SK-N-SH (cell line): ENCODE data around the gene RFWD3. TPM values are rescaled to one million over a fixed set of nuclear protein-coding genes. Genes with fewer than 3 reads are reported as not detected.

ENCODE experiments used
- CTCF ChIA-PET: fragments of 300-600, 350-600 bp; formaldehyde crosslinking; extraction: SDS; loops from one replicate; lab custom pipeline; 2021; lab: Yijun Ruan, JAX
- POLR2A ChIA-PET: fragments of 350-600 bp; sonication (Branson Sonifier 250); formaldehyde crosslinking; extraction: SDS; loops from one replicate; lab custom pipeline; 2020; ENCODE audit warnings: antibody characterized with exemption, inconsistent platforms; lab: Yijun Ruan, JAX
- DNase-seq: peaks from one replicate; pipeline ENCODE4 v3.0.0; 2012
- H2AFZ ChIP-seq: fragments of 200-600 bp; sonication (generic); 2 replicates; pipeline ENCODE4 v1.8.1; 2016; ENCODE audit warnings: antibody characterized with exemption, mild to moderate bottlenecking, low read depth
- H3F3A ChIP-seq: fragments of 200-600 bp; sonication (generic); replicated peaks from 2 replicates; pipeline ENCODE3; 2016; ENCODE audit warnings: antibody characterized with exemption, mild to moderate bottlenecking; ENCODE audit not compliant: insufficient read depth
- H3K27ac ChIP-seq, 2 experiments: fragments of 200-500 bp in 1 of 2; fragments of 200-600 bp in 1 of 2; sonication (Bioruptor generic) in 1 of 2; sonication (generic), shearing (Covaris generic) in 1 of 2; 2 replicates each; pipeline versions ENCODE4 v1.5.1 to v1.6.1; 2014 to 2016; ENCODE audit warnings: low read depth in 2 of 2, inconsistent platforms in 1 of 2, low read length in 1 of 2, mild to moderate bottlenecking in 1 of 2, mixed read lengths in 1 of 2
- H3K27me3 ChIP-seq: fragments of 200-600 bp; sonication (generic), shearing (Covaris generic); 2 replicates; pipeline ENCODE4 v1.6.1; 2016; ENCODE audit warnings: mixed run types; ENCODE audit not compliant: insufficient read depth
- H3K36me3 ChIP-seq, 2 experiments: fragments of 200-500 bp in 1 of 2; fragments of 200-600 bp in 1 of 2; sonication (Bioruptor generic) in 1 of 2; sonication (generic) in 1 of 2; replicated peaks in 1 of 2; 2 replicates each; pipeline versions ENCODE3 to v1.5.1; 2014 to 2016; ENCODE audit warnings: low read length in 1 of 2, mild to moderate bottlenecking in 1 of 2; ENCODE audit not compliant: insufficient read depth in 2 of 2, control insufficient read depth in 1 of 2
- H3K4me1 ChIP-seq, 2 experiments: fragments of 200-500 bp in 1 of 2; fragments of 200-600 bp in 1 of 2; sonication (Bioruptor generic) in 1 of 2; sonication (generic), shearing (Covaris generic) in 1 of 2; 2 replicates each; pipeline versions ENCODE4 v1.5.1 to v1.6.1; 2014 to 2016; ENCODE audit warnings: low read depth in 1 of 2, low read length in 1 of 2, mixed run types in 1 of 2; ENCODE audit not compliant: insufficient read depth in 2 of 2, control insufficient read depth in 1 of 2
- H3K4me2 ChIP-seq: fragments of 200-600 bp; sonication (generic), shearing (Covaris generic); 2 replicates; pipeline ENCODE4 v1.6.1; 2017; ENCODE audit warnings: mixed run types
- H3K4me3 ChIP-seq, 2 experiments: fragments of 200-500 bp in 1 of 2; fragments of 200-600 bp in 1 of 2; sonication (Bioruptor generic) in 1 of 2; sonication (generic), shearing (Covaris generic) in 1 of 2; 2 replicates each; pipeline versions ENCODE4 v1.5.1 to v1.8.1; 2014 to 2016; ENCODE audit warnings: low read depth in 2 of 2, inconsistent platforms in 1 of 2, low read length in 1 of 2, mild to moderate bottlenecking in 1 of 2, mixed read lengths in 1 of 2, moderate library complexity in 1 of 2
- H3K79me2 ChIP-seq: fragments of 200-600 bp; sonication (generic); 2 replicates; pipeline ENCODE4 v1.8.1; 2017; ENCODE audit warnings: mild to moderate bottlenecking; ENCODE audit not compliant: insufficient read depth
- H3K9ac ChIP-seq: fragments of 200-600 bp; sonication (generic); 2 replicates; pipeline ENCODE4 v1.6.1; 2017; ENCODE audit warnings: mixed run types
- H3K9me2 ChIP-seq: fragments of 200-600 bp; sonication (generic); 2 replicates; pipeline ENCODE4 v1.6.1; 2017; ENCODE audit warnings: mixed run types
- H3K9me3 ChIP-seq: fragments of 200-600 bp; sonication (generic); 2 replicates; pipeline ENCODE4 v1.6.1; 2017; ENCODE audit warnings: mixed run types, mild to moderate bottlenecking, moderate library complexity
- H4K20me1 ChIP-seq: fragments of 200-600 bp; sonication (generic); 2 replicates; pipeline ENCODE4 v1.6.1; 2017; ENCODE audit warnings: mild to moderate bottlenecking, mixed run types; ENCODE audit not compliant: insufficient read depth
- CHD2 ChIP-seq: fragments of 150-350 bp; IDR thresholded peaks from 2 replicates; pipeline ENCODE4 v1.6.1; 2018; ENCODE audit warnings: low read length; ENCODE audit not compliant: partially characterized antibody
- CTCF ChIP-seq: fragments of 200-600 bp; sonication (generic); IDR thresholded peaks from 2 replicates; pipeline ENCODE4 v1.6.1; 2017; ENCODE audit warnings: antibody characterized with exemption, mild to moderate bottlenecking, moderate library complexity
- ELF1 ChIP-seq: IDR thresholded peaks from 2 replicates; pipeline ENCODE4 v1.4.0; 2012
- EP300 ChIP-seq, 2 experiments: IDR thresholded peaks; 2 replicates each; pipeline versions ENCODE4 v1.4.0 to v1.6.1; 2012; ENCODE audit warnings: borderline replicate concordance in 1 of 2, low read depth in 1 of 2, low read length in 1 of 2
- FOSL2 ChIP-seq: IDR thresholded peaks from 2 replicates; pipeline ENCODE4 v1.4.0; 2012; ENCODE audit warnings: low read depth, mild to moderate bottlenecking, moderate library complexity, borderline replicate concordance
- GATA2 ChIP-seq: sonication (generic); formaldehyde crosslinking; IDR thresholded peaks from 2 replicates; pipeline ENCODE4 v1.5.0; 2020; ENCODE audit warnings: mild to moderate bottlenecking, missing genetic modification reagents
- IRF3 ChIP-seq: fragments of 150-350 bp; IDR thresholded peaks from 2 replicates; pipeline ENCODE4 v1.6.1; 2016; ENCODE audit warnings: mild to moderate bottlenecking, low read depth, low read length
- JUND ChIP-seq: IDR thresholded peaks from 2 replicates; pipeline ENCODE4 v1.4.0; 2012
- MXI1 ChIP-seq: IDR thresholded peaks from 2 replicates; pipeline ENCODE4 v1.6.1; 2012; ENCODE audit warnings: mild to moderate bottlenecking, low read depth, low read length, improper control_type of control experiment
- NRF1 ChIP-seq: IDR thresholded peaks from 2 replicates; pipeline ENCODE4 v1.6.1; 2012; ENCODE audit warnings: low read depth, mild to moderate bottlenecking, low read length
- POLR2AphosphoS5 ChIP-seq: IDR thresholded peaks from 2 replicates; pipeline ENCODE4 v1.6.1; 2012; ENCODE audit warnings: low read depth, low read length
- RFX5 ChIP-seq: IDR thresholded peaks from 2 replicates; pipeline ENCODE4 v1.6.1; 2012; ENCODE audit warnings: mild to moderate bottlenecking, improper control_type of control experiment, low read length
- SMC3 ChIP-seq: IDR thresholded peaks from 2 replicates; pipeline ENCODE4 v1.6.1; 2012; ENCODE audit warnings: low read depth, low read length, improper control_type of control experiment
- TAF1 ChIP-seq: IDR thresholded peaks from 2 replicates; pipeline ENCODE4 v1.6.1; 2012; ENCODE audit warnings: low read depth, mild to moderate bottlenecking, low read length, moderate library complexity, borderline replicate concordance
- TCF12 ChIP-seq: IDR thresholded peaks from 2 replicates; pipeline ENCODE4 v1.4.0; 2012
- TEAD4 ChIP-seq: IDR thresholded peaks from 2 replicates; pipeline ENCODE4 v1.4.0; 2012; ENCODE audit warnings: mild to moderate bottlenecking, borderline replicate concordance; ENCODE audit not compliant: insufficient read depth
- USF1 ChIP-seq: IDR thresholded peaks from 2 replicates; pipeline ENCODE4 v1.4.0; 2012; ENCODE audit warnings: low read depth, borderline replicate concordance
- USF2 ChIP-seq: fragments of 150-350 bp; IDR thresholded peaks from 2 replicates; pipeline ENCODE4 v1.6.1; 2017; ENCODE audit warnings: antibody characterized with exemption, low read length, low read depth, borderline replicate concordance
- YY1 ChIP-seq: IDR thresholded peaks from 2 replicates; pipeline ENCODE4 v1.4.0; 2012; ENCODE audit warnings: low read depth, mild to moderate bottlenecking
- ZBTB33 ChIP-seq: IDR thresholded peaks from 2 replicates; pipeline ENCODE4 v1.4.0; 2012; ENCODE audit warnings: low read depth, borderline replicate concordance
- WGBS: methylation state at CpG from one replicate; pipeline ENCODE4 v1.1.6; 2017; ENCODE audit warnings: low lambda C conversion rate; 5-methylcytosine and 5-hydroxymethylcytosine counted together
- polyA plus RNA-seq, 3 experiments: library from polyadenylated mRNA; depleted of rRNA; stranded (reverse); fragments of >200 nt; gene quantifications; 2 replicates each; pipeline ENCODE4 v1.2.3, GENCODE V29; 2012

RFWD3 gene
- polyA plus RNA-seq, 1 of the 3 experiments (the other 2 are of a cell fraction): 13.2 TPM

GRCh38 chr16:74711938-74712337, 45.3 kb upstream of the RFWD3 start:
- 69% methylated on average over 8 of the region's 12 CpGs for WGBS
- H3K4me2 ChIP-seq: no peak overlapping the region
- no peak for DNase-seq
- TF ChIP-seq USF2 (no peak), ELF1 (no peak), TEAD4 (no peak)
- H3K27me3 ChIP-seq: no peaks in the 10 kb centered on the region
- no peaks in the 10 kb centered on the region for H3K79me2 ChIP-seq
- H3F3A ChIP-seq: no peaks in the 10 kb centered on the region
- CTCF ChIA-PET: interaction anchor here (1.0 to 12.3 kb wide), 8 partner anchors 12 to 152 kb away, joined by 4 to 192 read pairs (median 8); partner anchors contain the start of genes FA2H and MLKL
- H3K9me3 ChIP-seq: no peaks in the 10 kb centered on the region
- no peak overlapping the region for H3K9ac ChIP-seq
- H3K36me3 ChIP-seq: no peaks in the 10 kb centered on the region
- H3K4me3 ChIP-seq: no peak overlapping the region
- no peaks in the 10 kb centered on the region for H3K9me2 ChIP-seq
- H3K27ac ChIP-seq: no peak overlapping the region
- no peaks in the 10 kb centered on the region for H3K4me1 ChIP-seq
- no peaks in the 10 kb centered on the region for H4K20me1 ChIP-seq
- POLR2A ChIA-PET: interaction anchor here (0.8 kb wide), 1 partner anchor 15 kb away, joined by 3 read pairs; no protein-coding TSS in a partner anchor
- H2AFZ ChIP-seq: no peak overlapping the region

GRCh38 chr16:74710401-74710800, 43.7 kb upstream of the RFWD3 start:
- H3K4me3 ChIP-seq: no peak overlapping the region
- H3K27ac ChIP-seq: no peak overlapping the region
- H2AFZ ChIP-seq: no peak overlapping the region
- TF ChIP-seq RFX5 (no peak), MXI1 (no peak), USF1 (no peak), TAF1 (no peak), USF2 (no peak), TCF12 (no peak), CHD2 (no peak), GATA2 (CRISPR knock-in tag) (no peak), SMC3 (no peak), FOSL2 (no peak), YY1 (no peak), IRF3 (no peak), ZBTB33 (no peak), JUND (no peak), POLR2AphosphoS5 (no peak), CTCF (no peak), NRF1 (no peak), EP300 (IDR thresholded peaks at IDR 0.05; ENCODE audit: borderline replicate concordance in 1 of 2, low read depth in 1 of 2, low read length in 1 of 2) (no peak)
- no peaks in the 10 kb centered on the region for H4K20me1 ChIP-seq
- WGBS: 87% methylated on average over 8 of the region's 8 CpGs
- POLR2A ChIA-PET: no interaction called here
- H3K36me3 ChIP-seq: no peaks in the 10 kb centered on the region
- H3K27me3 ChIP-seq: no peaks in the 10 kb centered on the region
- no peaks in the 10 kb centered on the region for H3K9me3 ChIP-seq
- no peak overlapping the region for H3K4me2 ChIP-seq
- H3F3A ChIP-seq: no peaks in the 10 kb centered on the region
- no peaks in the 10 kb centered on the region for H3K9me2 ChIP-seq
- H3K9ac ChIP-seq: no peak overlapping the region
- H3K4me1 ChIP-seq: no peaks in the 10 kb centered on the region
- no peak for DNase-seq
- H3K79me2 ChIP-seq: no peaks in the 10 kb centered on the region
- CTCF ChIA-PET: interaction anchor here (0.8 to 12.3 kb wide), 16 partner anchors 10 to 401 kb away, joined by 3 to 192 read pairs (median 5); partner anchors contain the start of genes FA2H and MLKL
